ENCODE measurements around the gene C2CD4C. TPM values are rescaled to one million over a fixed set of nuclear protein-coding genes. Genes with fewer than 3 reads are reported as not detected.

C2CD4C gene
- total RNA-seq, 6 donors from 2014 or later, result 0.76 to 2.1 (median 1.6) TPM

- Histone ChIP-seq H3K4me1 (peaks cover 0 to 2% (median 0%) of the 10 kb centered on the region in 4 donors), H3K9me3 (no peaks in the 10 kb centered on the region), H3K27ac (no peak overlapping the region), H3K36me3 (no peaks in the 10 kb centered on the region), H3K27me3 (no peaks in the 10 kb centered on the region), H3K4me3 (no peak overlapping the region)
- ATAC-seq (ENCODE audit: low FRiP score in 2 of 2) (no peak), DNase-seq (peak in 1 of 2 donors; percentile 15)
- no peak for TF ChIP-seq EP300 (IDR thresholded peaks at IDR 0.05)
- no peak for TF ChIP-seq POLR2A (IDR thresholded peaks at IDR 0.05)
- TF ChIP-seq POLR2AphosphoS5 (IDR thresholded peaks at IDR 0.05), result no peak
- no peak for TF ChIP-seq CTCF (IDR thresholded peaks at IDR 0.05)
- 77 to 87% methylated on average over 18 to 33 of the region's 43 CpGs for WGBS, 2 donors
Measured at GRCh38 chr19:400976-401865, 7.7 kb downstream of the C2CD4C start.

GRCh38 chr19:399370-399769 is 9.6 kb downstream of the C2CD4C start:
- Histone ChIP-seq H3K4me3 (no peak overlapping the region), H3K9me3 (peaks cover 0 to 4% (median 0%) of the 10 kb centered on the region in 4 donors), H3K27ac (no peak overlapping the region), H3K27me3 (no peaks in the 10 kb centered on the region), H3K36me3 (no peaks in the 10 kb centered on the region), H3K4me1 (peaks cover 0 to 2% (median 0%) of the 10 kb centered on the region in 4 donors)
- ATAC-seq (ENCODE audit: low FRiP score in 2 of 2) (no peak), DNase-seq (peak in 1 of 2 donors; percentile 12)
- 90 to 94% methylated on average over 2 to 7 of the region's 9 CpGs for WGBS, 2 donors
- TF ChIP-seq EP300 (IDR thresholded peaks at IDR 0.05) (no peak), POLR2A (IDR thresholded peaks at IDR 0.05) (no peak), POLR2AphosphoS5 (IDR thresholded peaks at IDR 0.05) (no peak), CTCF (IDR thresholded peaks at IDR 0.05) (no peak)

GRCh38 chr19:398719-399118 is 10.2 kb downstream of the C2CD4C start:
- 73% methylated on average over 14 of the region's 17 CpGs; no CpG with 5 or more reads in 1 of the 2 donors for WGBS, 2 donors
- Histone ChIP-seq H3K4me1 (peaks cover 0 to 2% (median 0%) of the 10 kb centered on the region in 4 donors), H3K27ac (no peak overlapping the region), H3K4me3 (no peak overlapping the region), H3K9me3 (peaks cover 0 to 4% (median 0%) of the 10 kb centered on the region in 4 donors), H3K36me3 (no peaks in the 10 kb centered on the region), H3K27me3 (no peaks in the 10 kb centered on the region)
- TF ChIP-seq CTCF (IDR thresholded peaks at IDR 0.05), result no peak
- ATAC-seq (ENCODE audit: low FRiP score in 2 of 2) (no peak), DNase-seq (peak in 1 of 2 donors; percentile 12)

- Histone ChIP-seq H3K4me3 (no peak overlapping the region), H3K27me3 (no peaks in the 10 kb centered on the region), H3K9me3 (peaks cover 0 to 4% (median 0%) of the 10 kb centered on the region in 4 donors), H3K4me1 (peaks cover 0 to 2% (median 0%) of the 10 kb centered on the region in 4 donors), H3K27ac (no peak overlapping the region), H3K36me3 (no peaks in the 10 kb centered on the region)
- ATAC-seq (ENCODE audit: low FRiP score in 2 of 2) (peak in 1 of 2 donors; percentile 26), DNase-seq (peak in 1 of 2 donors; percentile 15)
- 88 to 91% methylated on average over 23 to 31 of the region's 31 CpGs for WGBS, 2 donors
- TF ChIP-seq EP300 (IDR thresholded peaks at IDR 0.05) (no peak), POLR2A (IDR thresholded peaks at IDR 0.05) (no peak), CTCF (IDR thresholded peaks at IDR 0.05) (no peak), POLR2AphosphoS5 (IDR thresholded peaks at IDR 0.05) (no peak)
Measured at GRCh38 chr19:397941-398706, 10.8 kb downstream of the C2CD4C start.

All from upper lobe of left lung (tissue), 6 donors.